Vagina (tissue), 2 donors: ENCODE measurements around the gene CAPN1. TPM values are rescaled to one million over a fixed set of nuclear protein-coding genes. Genes with fewer than 3 reads are reported as not detected.

Experiments used
- DNase-seq, 2 donors: peaks; one replicate each; pipeline ENCODE4 v3.0.0-alpha.2; 2017; ENCODE audit errors: extremely low spot score in 2 of 2
- H3K27ac ChIP-seq: fragments of 200-600 bp; sonication (generic); one replicate; pipeline ENCODE4 v1.5.1; 2019
- H3K27me3 ChIP-seq: fragments of 200-600 bp; sonication (generic); one replicate; pipeline ENCODE4 v1.5.1; 2019
- H3K36me3 ChIP-seq, 2 donors: fragments of 200-600 bp; sonication (generic); one replicate each; pipeline ENCODE4 v1.5.1; 2017 to 2019
- H3K4me1 ChIP-seq: fragments of 200-600 bp; sonication (generic); one replicate; pipeline ENCODE4 v1.5.1; 2019
- H3K4me3 ChIP-seq, 2 donors: fragments of 200-600 bp; sonication (generic); 1 replicate in 1 of 2; 2 replicates in 1 of 2; pipeline ENCODE4 v1.5.1; 2016 to 2019
- H3K9me3 ChIP-seq: fragments of 200-600 bp; sonication (generic); one replicate; pipeline ENCODE4 v1.5.1; 2019
- CTCF ChIP-seq, 3 experiments: fragments of 450-650 bp in 2 of 3; fragments of 200-600 bp in 1 of 3; sonication (generic) in 1 of 3; IDR thresholded peaks; one replicate each; pipeline ENCODE4 v1.5.1; 2017 to 2019; ENCODE audit warnings: antibody characterized with exemption in 3 of 3, mild to moderate bottlenecking in 2 of 3, moderate library complexity in 2 of 3
- POLR2A ChIP-seq, 2 donors: fragments of 450-650 bp; IDR thresholded peaks; one replicate each; pipeline ENCODE4 v1.6.1; 2017; ENCODE audit warnings: antibody characterized with exemption in 2 of 2, mild to moderate bottlenecking in 2 of 2, moderate library complexity in 2 of 2
- POLR2AphosphoS5 ChIP-seq, 2 donors: sonication (generic); formaldehyde crosslinking; IDR thresholded peaks; one replicate each; pipeline ENCODE4 v1.9.0; 2017; ENCODE audit warnings: antibody characterized with exemption in 2 of 2, mild to moderate bottlenecking in 2 of 2, low read depth in 1 of 2; ENCODE audit not compliant: insufficient read depth in 1 of 2
- intact Hi-C: fragments of 100-400 bp; cut with DNase I; formaldehyde crosslinking; loops from one replicate; pipeline ENCODE4 v1.15.1; 2023
- total RNA-seq: library from RNA; depleted of rRNA; stranded (reverse); fragments of >200 nt; gene quantifications from one replicate; pipeline ENCODE4 v1.2.3, GENCODE V29; 2016

Gene CAPN1
- 302 TPM for total RNA-seq

DNA sequence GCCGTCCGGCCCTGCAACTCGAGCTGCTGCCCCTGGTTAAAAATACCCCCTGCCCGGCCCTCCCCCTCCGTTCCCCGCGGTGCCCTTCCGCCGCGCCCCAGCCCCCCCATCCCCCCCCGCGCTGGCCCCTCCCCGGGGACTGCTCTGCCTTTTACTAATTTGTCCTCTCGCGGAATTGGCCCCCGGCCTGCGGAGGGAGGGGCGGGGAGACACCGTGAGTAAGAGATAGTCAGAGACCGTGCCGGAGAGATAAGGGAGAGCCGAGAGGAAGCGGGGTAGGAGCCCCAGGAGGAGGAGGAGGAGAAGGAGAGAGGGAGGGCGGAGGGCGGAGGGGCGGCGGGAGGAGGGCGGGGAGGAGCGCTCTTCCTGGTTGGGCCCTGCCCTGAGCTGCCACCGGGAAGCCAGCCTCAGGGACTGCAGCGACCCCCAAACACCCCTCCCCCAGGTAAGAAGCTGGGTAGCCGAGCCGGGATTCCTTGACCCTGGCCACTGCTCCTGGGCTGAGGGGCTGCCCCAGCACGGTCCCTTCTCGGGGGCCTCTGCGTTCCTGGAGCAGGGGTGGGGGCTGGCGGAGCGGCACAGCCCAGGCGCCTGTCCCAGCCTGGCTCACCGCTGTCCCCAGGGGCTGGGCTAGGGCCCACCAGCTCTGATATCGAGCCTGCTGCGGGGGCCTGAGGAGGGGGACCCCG, at the start of gene CAPN1:
Gene CAPN1, plus strand, starts transcription at position 360 of the 689 bp plus-strand sequence. CDS start 774 bp downstream, outside the sequence.
- H3K27ac ChIP-seq, result peak within 1 kb of the TSS; percentile 89
- H3K4me3 ChIP-seq, result peak within 1 kb of the TSS; percentile 94 to 97
- no peaks in the 10 kb centered on the region for H3K9me3 ChIP-seq
- peaks cover 0 to 26% of the 10 kb centered on the region in 2 donors for H3K36me3 ChIP-seq
- H3K4me1 ChIP-seq, result peaks cover 43% of the 10 kb centered on the region
- no peak for DNase-seq
- H3K27me3 ChIP-seq, result no peaks in the 10 kb centered on the region
- intact Hi-C loops, result loop anchor here (2.0 kb wide), 1 partner anchor 47 kb away; the partner anchor contains the start of gene SYVN1
- peak in 1 of 2 donors; percentile 17 for TF ChIP-seq POLR2AphosphoS5 (IDR thresholded peaks at IDR 0.05; ENCODE audit: insufficient read depth in 1 of 2, low read depth in 1 of 2)
- no peak for TF ChIP-seq POLR2A (IDR thresholded peaks at IDR 0.05)
- TF ChIP-seq CTCF (IDR thresholded peaks at IDR 0.05), result no peak

DNA sequence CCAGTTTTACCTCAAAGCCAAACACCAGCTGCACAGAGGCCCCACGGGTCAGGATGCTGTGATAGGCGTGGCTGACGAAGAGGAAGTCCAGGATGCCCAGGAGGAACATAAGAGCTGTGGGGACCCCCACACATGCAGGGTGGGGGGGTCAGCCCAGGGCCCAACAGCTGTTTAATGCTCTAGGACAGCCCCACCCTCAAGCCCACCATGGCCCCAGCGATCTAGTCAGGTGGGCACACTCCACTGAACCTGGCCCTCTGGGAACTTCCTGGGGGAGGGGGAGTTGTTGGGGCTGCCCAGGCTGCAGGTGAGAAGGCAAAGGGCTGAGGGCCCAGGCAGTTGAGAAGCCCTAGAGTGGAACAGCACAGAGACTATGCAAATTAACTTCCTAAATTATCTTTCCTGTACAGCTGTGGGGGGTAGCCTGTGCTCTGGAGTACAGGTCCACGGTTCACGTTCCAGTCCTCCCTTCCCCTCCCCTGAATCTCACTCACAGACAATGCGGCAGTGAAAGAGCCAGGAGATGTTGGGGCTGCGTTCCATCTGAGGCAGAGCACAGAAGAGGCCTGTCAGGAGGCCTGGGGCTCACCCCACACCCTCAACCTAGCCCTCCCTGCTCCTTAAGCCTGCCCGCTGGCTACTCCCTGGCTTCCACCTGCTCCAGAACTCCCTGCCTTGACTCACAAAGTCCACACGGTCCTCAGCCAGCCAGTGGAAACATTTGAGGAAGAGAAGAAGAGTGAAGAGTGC, 49.3 kb upstream of the CAPN1 start:
- H3K4me1 ChIP-seq, result peaks cover 30% of the 10 kb centered on the region
- no peaks in the 10 kb centered on the region for H3K27me3 ChIP-seq
- DNase-seq, result peak in 1 of 2 donors; percentile 81
- peaks cover 0 to 51% of the 10 kb centered on the region in 2 donors for H3K36me3 ChIP-seq
- no peak overlapping the region for H3K27ac ChIP-seq
- TF ChIP-seq POLR2AphosphoS5 (IDR thresholded peaks at IDR 0.05; ENCODE audit: insufficient read depth in 1 of 2, low read depth in 1 of 2) (no peak), CTCF (IDR thresholded peaks at IDR 0.05) (no peak)
- H3K9me3 ChIP-seq, result no peaks in the 10 kb centered on the region
- no peak overlapping the region for H3K4me3 ChIP-seq
- intact Hi-C loops, result no loop called here

DNA sequence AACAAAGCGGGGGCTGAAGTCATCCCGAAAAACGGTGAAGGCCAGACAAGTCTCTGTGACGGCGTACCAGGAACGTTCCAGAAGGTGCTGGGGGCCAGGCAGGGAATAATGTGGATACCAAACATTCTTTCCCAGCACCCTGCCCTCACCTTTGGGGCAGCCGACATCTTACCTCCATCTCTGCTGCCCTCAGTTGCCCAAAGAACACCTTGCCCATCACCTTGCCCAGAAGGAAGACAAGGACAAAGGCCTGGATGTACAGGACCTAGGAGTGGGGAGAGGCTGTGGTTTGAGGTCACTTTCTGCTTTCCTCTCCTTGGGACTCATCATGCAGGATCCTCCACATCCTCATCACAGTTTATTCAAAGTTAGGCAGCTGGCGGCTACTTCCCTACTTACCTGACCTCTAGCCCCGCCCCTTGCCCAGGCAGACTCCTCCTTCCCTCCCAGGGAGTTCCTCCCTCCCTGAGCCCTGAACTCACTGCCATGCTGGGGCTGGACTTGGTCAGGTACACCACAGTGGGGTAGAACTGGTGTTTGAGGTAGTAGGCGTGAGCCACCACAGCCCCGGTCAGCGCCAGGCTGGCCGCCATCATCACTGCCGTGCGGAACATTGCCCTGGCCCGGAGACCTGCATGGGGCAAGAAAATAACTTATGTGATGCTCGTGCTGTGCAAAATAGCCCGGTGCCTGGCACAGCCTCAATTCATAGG, 48.6 kb upstream of the CAPN1 start:
- no peak for TF ChIP-seq POLR2AphosphoS5 (IDR thresholded peaks at IDR 0.05; ENCODE audit: insufficient read depth in 1 of 2, low read depth in 1 of 2)
- no peaks in the 10 kb centered on the region for H3K9me3 ChIP-seq
- intact Hi-C loops, result no loop called here
- peak overlapping the region; percentile 87 to 89 for H3K4me3 ChIP-seq
- peaks cover 0 to 44% of the 10 kb centered on the region in 2 donors for H3K36me3 ChIP-seq
- peaks cover 30% of the 10 kb centered on the region for H3K4me1 ChIP-seq
- H3K27ac ChIP-seq, result peak overlapping the region; percentile 94
- no peak for DNase-seq
- no peaks in the 10 kb centered on the region for H3K27me3 ChIP-seq

GRCh38 chr11:65133724-65134123, 48.0 kb upstream of the CAPN1 start:
- Histone ChIP-seq H3K4me1 (peaks cover 30% of the 10 kb centered on the region), H3K4me3 (peak overlapping the region; percentile 87 to 89), H3K27me3 (no peaks in the 10 kb centered on the region), H3K9me3 (no peaks in the 10 kb centered on the region), H3K27ac (peak overlapping the region; percentile 94), H3K36me3 (peaks cover 0 to 38% of the 10 kb centered on the region in 2 donors)
- DNase-seq, result no peak
- intact Hi-C loops, result loop anchor here (2.0 kb wide), 1 partner anchor 47 kb away; the partner anchor contains the start of gene CAPN1
- TF ChIP-seq CTCF (IDR thresholded peaks at IDR 0.05), result no peak
- no peak for TF ChIP-seq POLR2AphosphoS5 (IDR thresholded peaks at IDR 0.05; ENCODE audit: insufficient read depth in 1 of 2, low read depth in 1 of 2)
- TF ChIP-seq POLR2A (IDR thresholded peaks at IDR 0.05), result no peak
